ENCODE results near the gene INPP5A. TPM values are rescaled to one million over a fixed set of nuclear protein-coding genes. Genes with fewer than 3 reads are reported as not detected.

INPP5A gene
- total RNA-seq, 1 donor from 2014 or later: 105 TPM

- intact Hi-C loops (cut with micrococcal nuclease): no loop called here
- Histone ChIP-seq H3K36me3 (peaks cover 16% of the 10 kb centered on the region), H3K27ac (replicated peaks) (no peak overlapping the region), H3K27me3 (ENCODE audit: low read depth) (no peaks in the 10 kb centered on the region), H3K4me3 (no peak overlapping the region), H3K4me1 (peaks cover 15% of the 10 kb centered on the region), H3K9me3 (replicated peaks) (no peaks in the 10 kb centered on the region)
- no peak for TF ChIP-seq CTCF (IDR thresholded peaks at IDR 0.05; ENCODE audit: borderline replicate concordance)
- DNase-seq: peak; percentile 13
Observed at GRCh38 chr10:132646443-132647097, 109.0 kb downstream of the INPP5A start.

- no peak for TF ChIP-seq CTCF (IDR thresholded peaks at IDR 0.05; ENCODE audit: borderline replicate concordance)
- Histone ChIP-seq H3K4me3 (no peak overlapping the region), H3K4me1 (peaks cover 10% of the 10 kb centered on the region), H3K36me3 (peaks cover 20% of the 10 kb centered on the region), H3K27me3 (ENCODE audit: low read depth) (no peaks in the 10 kb centered on the region), H3K9me3 (replicated peaks) (no peaks in the 10 kb centered on the region), H3K27ac (replicated peaks) (no peak overlapping the region)
- no peak for DNase-seq
- intact Hi-C loops (cut with micrococcal nuclease): no loop called here
Observed at GRCh38 chr10:132647424-132647823, 109.8 kb downstream of the INPP5A start.

- DNase-seq: peak; percentile 12
- Histone ChIP-seq H3K4me1 (peaks cover 10% of the 10 kb centered on the region), H3K27me3 (ENCODE audit: low read depth) (no peaks in the 10 kb centered on the region), H3K36me3 (peaks cover 28% of the 10 kb centered on the region), H3K4me3 (no peak overlapping the region), H3K9me3 (replicated peaks) (no peaks in the 10 kb centered on the region), H3K27ac (replicated peaks) (no peak overlapping the region)
- TF ChIP-seq CTCF (IDR thresholded peaks at IDR 0.05; ENCODE audit: borderline replicate concordance): no peak
- intact Hi-C loops (cut with micrococcal nuclease): no loop called here
Observed at GRCh38 chr10:132648072-132648850, 110.7 kb downstream of the INPP5A start.

GRCh38 chr10:132648851-132649528 is 111.4 kb downstream of the INPP5A start:
- no peak for TF ChIP-seq CTCF (IDR thresholded peaks at IDR 0.05; ENCODE audit: borderline replicate concordance)
- H3K4me3 ChIP-seq: no peak overlapping the region
- H3K9me3 ChIP-seq (replicated peaks): no peaks in the 10 kb centered on the region
- intact Hi-C loops (cut with micrococcal nuclease): no loop called here
- H3K27me3 ChIP-seq (ENCODE audit: low read depth): no peaks in the 10 kb centered on the region
- H3K36me3 ChIP-seq: peaks cover 32% of the 10 kb centered on the region
- peaks cover 6% of the 10 kb centered on the region for H3K4me1 ChIP-seq
- no peak overlapping the region for H3K27ac ChIP-seq (replicated peaks)
- no peak for DNase-seq

- Histone ChIP-seq H3K27ac (replicated peaks) (no peak overlapping the region), H3K27me3 (ENCODE audit: low read depth) (no peaks in the 10 kb centered on the region), H3K36me3 (peaks cover 36% of the 10 kb centered on the region), H3K4me1 (peaks cover 4% of the 10 kb centered on the region), H3K4me3 (no peak overlapping the region), H3K9me3 (replicated peaks) (no peaks in the 10 kb centered on the region)
- no peak for DNase-seq
- intact Hi-C loops (cut with micrococcal nuclease): no loop called here
- TF ChIP-seq CTCF (IDR thresholded peaks at IDR 0.05; ENCODE audit: borderline replicate concordance): no peak
Observed at GRCh38 chr10:132649651-132650360, 112.2 kb downstream of the INPP5A start.

All from left ventricle myocardium inferior (tissue), 1 donor.